ENCODE data around the gene PRCC. TPM values are rescaled to one million over a fixed set of nuclear protein-coding genes. Genes with fewer than 3 reads are reported as not detected.

PRCC gene
- total RNA-seq, 1 experiment from 2014 or later: 131 TPM

DNA sequence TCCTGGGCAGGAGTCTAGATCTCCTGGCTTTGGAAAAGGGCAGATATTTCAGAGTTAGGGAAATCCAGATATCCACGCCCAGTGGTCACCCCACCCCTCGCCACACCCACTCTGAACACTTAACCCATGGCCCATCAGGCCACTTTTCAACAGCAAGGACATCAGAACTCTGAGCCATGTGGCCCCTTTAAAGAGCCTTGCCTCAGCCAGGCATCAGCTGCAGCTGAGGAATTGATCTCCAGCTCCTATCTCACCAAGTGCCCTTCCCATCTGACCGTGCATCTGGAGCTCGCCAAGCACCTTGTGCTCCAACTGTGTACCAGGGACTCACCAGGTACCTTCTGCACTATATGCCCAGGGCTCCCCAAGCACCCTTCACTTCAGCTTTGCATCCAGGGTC, 69.6 kb downstream of the PRCC start:
- no TSS peak for BruUV-seq (replicated peaks)
- intact Hi-C loops (cut with micrococcal nuclease): no loop called here
- Mint-ChIP-seq H3K36me3 (ENCODE audit: insufficient read depth, unreplicated experiment) (no peaks in the 10 kb centered on the region), H3K4me3 (ENCODE audit: unreplicated experiment) (no peak overlapping the region), H3K27ac (ENCODE audit: low read depth, unreplicated experiment) (no peak overlapping the region), H3K9me3 (ENCODE audit: unreplicated experiment) (no peaks in the 10 kb centered on the region), H3K27me3 (ENCODE audit: insufficient read depth, unreplicated experiment) (peaks cover 41% of the 10 kb centered on the region), H3K4me1 (ENCODE audit: insufficient read depth, unreplicated experiment) (no peaks in the 10 kb centered on the region)
- TF ChIP-seq, protein P1, sequence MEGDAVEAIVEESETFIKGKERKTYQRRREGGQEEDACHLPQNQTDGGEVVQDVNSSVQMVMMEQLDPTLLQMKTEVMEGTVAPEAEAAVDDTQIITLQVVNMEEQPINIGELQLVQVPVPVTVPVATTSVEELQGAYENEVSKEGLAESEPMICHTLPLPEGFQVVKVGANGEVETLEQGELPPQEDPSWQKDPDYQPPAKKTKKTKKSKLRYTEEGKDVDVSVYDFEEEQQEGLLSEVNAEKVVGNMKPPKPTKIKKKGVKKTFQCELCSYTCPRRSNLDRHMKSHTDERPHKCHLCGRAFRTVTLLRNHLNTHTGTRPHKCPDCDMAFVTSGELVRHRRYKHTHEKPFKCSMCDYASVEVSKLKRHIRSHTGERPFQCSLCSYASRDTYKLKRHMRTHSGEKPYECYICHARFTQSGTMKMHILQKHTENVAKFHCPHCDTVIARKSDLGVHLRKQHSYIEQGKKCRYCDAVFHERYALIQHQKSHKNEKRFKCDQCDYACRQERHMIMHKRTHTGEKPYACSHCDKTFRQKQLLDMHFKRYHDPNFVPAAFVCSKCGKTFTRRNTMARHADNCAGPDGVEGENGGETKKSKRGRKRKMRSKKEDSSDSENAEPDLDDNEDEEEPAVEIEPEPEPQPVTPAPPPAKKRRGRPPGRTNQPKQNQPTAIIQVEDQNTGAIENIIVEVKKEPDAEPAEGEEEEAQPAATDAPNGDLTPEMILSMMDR (IDR thresholded peaks at IDR 0.05; ENCODE audit: unreplicated experiment): no peak
- ChIA-PET CTCF (interaction anchor here (0.6 to 7.5 kb wide), 24 partner anchors 11 to 1159 kb away, joined by 3 to 353 read pairs (median 6); partner anchors contain the start of genes INSRR and NTRK1), POLR2A (interaction anchor here (1.6 kb wide), 1 partner anchor 21 kb away, joined by 4 read pairs; the partner anchor contains the start of gene INSRR)
- DNase-seq (ENCODE audit: unreplicated experiment): no peak

DNA sequence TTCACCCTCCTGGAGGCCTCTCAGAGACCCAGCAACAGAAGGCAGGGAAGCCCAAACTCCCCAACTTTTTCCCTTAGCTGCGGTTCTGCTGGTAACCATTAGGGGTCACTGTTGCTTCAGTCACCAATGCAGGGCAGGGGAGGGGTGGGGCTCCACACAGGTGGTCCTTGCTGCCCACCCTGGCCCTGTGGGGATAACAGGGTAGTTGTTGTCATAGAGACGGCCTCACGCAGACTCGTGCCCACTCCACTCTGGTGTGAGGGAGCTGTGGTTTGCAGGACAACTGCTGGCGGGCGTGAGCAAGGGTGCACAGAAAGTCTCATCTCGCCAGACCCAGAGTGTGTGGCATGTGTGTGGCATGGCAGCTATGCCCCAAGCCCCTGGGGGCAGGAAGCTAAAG, 71.6 kb downstream of the PRCC start:
- TF ChIP-seq, protein P1 (IDR thresholded peaks at IDR 0.05; ENCODE audit: unreplicated experiment): peak; percentile 93
- DNase-seq (ENCODE audit: unreplicated experiment): peak; percentile 60
- Mint-ChIP-seq H3K4me1 (ENCODE audit: insufficient read depth, unreplicated experiment) (no peaks in the 10 kb centered on the region), H3K9me3 (ENCODE audit: unreplicated experiment) (no peaks in the 10 kb centered on the region), H3K4me3 (ENCODE audit: unreplicated experiment) (no peak overlapping the region), H3K27me3 (ENCODE audit: insufficient read depth, unreplicated experiment) (peaks cover 32% of the 10 kb centered on the region), H3K36me3 (ENCODE audit: insufficient read depth, unreplicated experiment) (no peaks in the 10 kb centered on the region), H3K27ac (ENCODE audit: low read depth, unreplicated experiment) (no peak overlapping the region)
- CTCF ChIA-PET: interaction anchor here (0.6 to 7.5 kb wide), 47 partner anchors 13 to 335 kb away, joined by 3 to 353 read pairs (median 6); partner anchors contain the start of genes INSRR, NTRK1 and SH2D2A
- BruUV-seq (replicated peaks): no TSS peak
- intact Hi-C loops (cut with micrococcal nuclease): loop anchor here (1.0 kb wide), 3 partner anchors 21 to 88 kb away; partner anchors contain the start of gene NTRK1
- POLR2A ChIA-PET: interaction anchor here (1.2 to 1.4 kb wide), 2 partner anchors 21 to 89 kb away, joined by 4 to 8 read pairs; partner anchors contain the start of gene INSRR

DNA sequence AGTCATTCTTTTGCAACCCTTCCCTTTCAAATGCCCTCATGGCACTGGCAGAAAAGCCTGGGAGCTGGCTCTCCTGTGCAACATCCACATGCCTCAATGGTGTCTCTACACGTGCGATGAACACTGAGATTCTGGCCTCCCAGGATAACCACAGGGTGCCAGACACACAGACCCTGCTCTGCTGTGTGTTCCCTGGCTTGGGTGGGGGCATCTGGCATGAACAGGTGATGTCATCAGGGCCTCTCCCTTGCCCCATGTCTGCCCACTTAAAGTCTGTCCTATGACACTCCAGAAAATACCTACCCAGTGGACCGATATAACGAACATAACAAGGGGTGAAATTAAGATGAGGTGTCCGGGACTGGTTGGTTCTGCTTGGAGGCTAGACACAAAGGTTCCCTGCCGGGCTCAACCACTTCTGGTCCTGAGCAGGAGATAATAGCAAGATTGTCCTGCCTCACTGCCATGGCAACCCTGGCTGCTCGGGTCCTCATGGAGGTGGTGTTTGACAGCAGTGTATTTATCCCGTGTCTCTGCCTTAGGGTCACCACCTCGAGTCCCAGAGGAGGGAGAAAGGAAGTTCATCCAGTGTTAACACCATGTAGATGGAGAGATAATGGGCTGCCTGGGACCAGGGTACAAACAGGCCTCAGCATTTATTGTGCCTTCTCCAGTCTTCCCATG, 72.2 kb downstream of the PRCC start:
- intact Hi-C loops (cut with micrococcal nuclease): loop anchor here (1.0 kb wide), 3 partner anchors 21 to 88 kb away; partner anchors contain the start of gene NTRK1
- Mint-ChIP-seq H3K4me1 (ENCODE audit: insufficient read depth, unreplicated experiment) (no peaks in the 10 kb centered on the region), H3K27me3 (ENCODE audit: insufficient read depth, unreplicated experiment) (peaks cover 31% of the 10 kb centered on the region), H3K27ac (ENCODE audit: low read depth, unreplicated experiment) (no peak overlapping the region), H3K36me3 (ENCODE audit: insufficient read depth, unreplicated experiment) (no peaks in the 10 kb centered on the region), H3K4me3 (ENCODE audit: unreplicated experiment) (no peak overlapping the region), H3K9me3 (ENCODE audit: unreplicated experiment) (no peaks in the 10 kb centered on the region)
- ChIA-PET CTCF (interaction anchor here (0.6 to 7.5 kb wide), 35 partner anchors 14 to 334 kb away, joined by 3 to 353 read pairs (median 7); partner anchors contain the start of genes INSRR and NTRK1), POLR2A (interaction anchor here (1.2 to 1.4 kb wide), 2 partner anchors 20 to 88 kb away, joined by 4 to 8 read pairs; partner anchors contain the start of gene INSRR)
- no TSS peak for BruUV-seq (replicated peaks)
- no peak for DNase-seq (ENCODE audit: unreplicated experiment)
- TF ChIP-seq, protein P1 (IDR thresholded peaks at IDR 0.05; ENCODE audit: unreplicated experiment): no peak

DNA sequence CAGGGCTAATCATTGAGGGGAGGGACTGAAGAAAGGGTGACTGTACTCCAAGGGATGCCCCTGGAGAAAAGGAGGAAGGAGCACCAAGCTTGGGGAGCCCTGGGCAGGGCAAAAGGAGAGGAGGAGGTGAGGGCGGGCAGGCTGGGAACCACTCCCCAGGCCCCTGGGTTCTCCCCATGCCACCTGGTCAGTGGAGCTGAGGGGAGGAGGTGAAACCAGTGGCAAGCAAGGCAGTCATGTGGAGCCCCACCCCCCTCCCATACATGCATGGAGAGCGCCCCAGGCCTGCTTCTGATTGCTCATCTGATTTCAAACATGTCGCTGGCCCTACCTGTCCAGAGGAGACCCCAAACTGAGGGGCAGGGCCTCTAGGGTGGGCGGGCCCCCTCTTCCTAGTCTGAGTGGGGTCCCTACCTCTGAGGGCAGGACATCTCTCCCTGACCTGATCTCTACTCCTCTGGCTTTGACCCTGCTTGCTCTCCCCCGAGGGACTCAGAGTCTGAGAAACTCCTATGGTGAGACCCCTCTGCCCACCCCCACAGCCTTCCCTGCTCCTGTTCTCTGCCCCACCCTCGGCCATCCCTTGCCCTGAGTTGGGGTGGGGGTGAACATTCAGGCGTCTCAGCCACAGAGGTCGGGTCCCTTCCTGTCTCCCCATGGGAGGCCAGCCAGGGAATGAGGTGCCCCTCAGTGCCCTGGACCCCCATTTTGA, 73.0 kb downstream of the PRCC start:
- no peaks in the 10 kb centered on the region for H3K9me3 Mint-ChIP-seq (ENCODE audit: unreplicated experiment)
- H3K27me3 Mint-ChIP-seq (ENCODE audit: insufficient read depth, unreplicated experiment): peaks cover 23% of the 10 kb centered on the region
- no peaks in the 10 kb centered on the region for H3K36me3 Mint-ChIP-seq (ENCODE audit: insufficient read depth, unreplicated experiment)
- CTCF ChIA-PET: interaction anchor here (0.6 to 7.5 kb wide), 10 partner anchors 14 to 335 kb away, joined by 3 to 353 read pairs (median 62); partner anchors contain the start of genes INSRR and NTRK1
- H3K4me1 Mint-ChIP-seq (ENCODE audit: insufficient read depth, unreplicated experiment): no peaks in the 10 kb centered on the region
- TF ChIP-seq, protein P1 (IDR thresholded peaks at IDR 0.05; ENCODE audit: unreplicated experiment): no peak
- BruUV-seq (replicated peaks): no TSS peak
- POLR2A ChIA-PET: no interaction called here
- no peak overlapping the region for H3K4me3 Mint-ChIP-seq (ENCODE audit: unreplicated experiment)
- intact Hi-C loops (cut with micrococcal nuclease): no loop called here
- H3K27ac Mint-ChIP-seq (ENCODE audit: low read depth, unreplicated experiment): no peak overlapping the region
- no peak for DNase-seq (ENCODE audit: unreplicated experiment)

All from MCF 10A (cell line).